Kidney epithelial cell (primary cell): Measurements from ENCODE around the gene MRPL12. TPM values are rescaled to one million over a fixed set of nuclear protein-coding genes. Genes with fewer than 3 reads are reported as not detected.

Source experiments
- DNase-seq: peaks from one replicate; pipeline ENCODE4 v3.0.0-alpha.2; 2010; ENCODE audit warnings: low read depth
- H3K27me3 ChIP-seq: 2 replicates; pipeline ENCODE4 v1.6.0; 2011; ENCODE audit warnings: low read length; ENCODE audit not compliant: control insufficient read depth, insufficient read depth
- H3K36me3 ChIP-seq: 2 replicates; pipeline ENCODE4 v1.5.1; 2011; ENCODE audit warnings: low read length; ENCODE audit not compliant: control insufficient read depth, insufficient read depth
- H3K4me3 ChIP-seq: 2 replicates; pipeline ENCODE4 v1.5.1; 2011; ENCODE audit warnings: low read depth, mild to moderate bottlenecking, control low read depth, low read length
- CTCF ChIP-seq: IDR thresholded peaks from 2 replicates; pipeline ENCODE4 v1.5.1; 2011; ENCODE audit warnings: mild to moderate bottlenecking, moderate library complexity, low read length, control low read depth, inconsistent platforms; ENCODE audit not compliant: insufficient read depth, poor library complexity, severe bottlenecking
- total RNA-seq: library from RNA; depleted of rRNA; stranded (reverse); fragments of >200 nt; gene quantifications from 2 replicates; pipeline ENCODE4 v1.2.3, GENCODE V29; 2015

Gene MRPL12
- total RNA-seq, 1 donor from 2014 or later, result 70.5 TPM

- no peak for TF ChIP-seq CTCF
- H3K36me3 ChIP-seq, result peaks cover 3% of the 10 kb centered on the region
- DNase-seq, result no peak
- no peak overlapping the region for H3K4me3 ChIP-seq
- H3K27me3 ChIP-seq, result no peaks in the 10 kb centered on the region
These were observed 3.1 kb downstream of the MRPL12 start for GRCh38 chr17:81706232-81706611.

DNA sequence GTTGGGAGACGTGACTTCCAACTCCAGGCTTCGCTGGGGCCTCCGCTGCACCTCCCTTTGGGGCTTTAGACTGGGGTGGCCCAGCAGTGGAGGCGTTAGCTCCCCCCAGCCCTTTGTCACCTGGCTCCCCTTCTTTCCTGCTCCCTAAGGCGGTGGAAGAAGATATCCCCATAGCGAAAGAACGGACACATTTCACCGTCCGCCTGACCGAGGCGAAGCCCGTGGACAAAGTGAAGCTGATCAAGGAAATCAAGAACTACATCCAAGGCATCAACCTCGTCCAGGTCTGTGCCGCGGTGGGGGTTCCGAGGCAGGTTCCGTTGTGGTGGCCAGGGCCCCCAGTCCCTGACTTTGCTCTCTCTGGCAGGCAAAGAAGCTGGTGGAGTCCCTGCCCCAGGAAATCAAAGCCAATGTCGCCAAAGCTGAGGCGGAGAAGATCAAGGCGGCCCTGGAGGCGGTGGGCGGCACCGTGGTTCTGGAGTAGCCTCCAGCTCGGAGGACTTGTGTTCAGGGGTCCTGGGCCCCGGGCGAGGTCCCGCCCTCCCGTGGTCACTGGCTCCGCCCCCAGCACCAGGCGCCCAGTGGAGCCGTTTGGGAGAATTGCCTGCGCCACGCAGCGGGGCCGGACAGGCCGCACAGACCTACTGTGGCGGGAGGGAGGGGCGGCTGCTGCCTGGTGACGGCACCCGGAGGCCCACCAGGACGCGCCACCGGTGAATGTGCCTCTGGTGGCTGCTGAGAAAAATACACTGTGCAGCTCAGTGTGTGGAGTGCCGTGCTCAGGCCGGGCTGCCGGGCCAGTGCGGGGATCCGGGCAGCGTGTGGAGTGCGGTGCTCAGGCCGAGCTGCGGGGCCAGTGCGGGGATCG is 3.8 kb downstream of the MRPL12 start:
- no peak overlapping the region for H3K4me3 ChIP-seq
- peaks cover 1% of the 10 kb centered on the region for H3K36me3 ChIP-seq
- no peaks in the 10 kb centered on the region for H3K27me3 ChIP-seq
- no peak for DNase-seq
- no peak for TF ChIP-seq CTCF

- H3K36me3 ChIP-seq, result peaks cover 1% of the 10 kb centered on the region
- no peak for DNase-seq
- no peaks in the 10 kb centered on the region for H3K27me3 ChIP-seq
- no peak for TF ChIP-seq CTCF
- H3K4me3 ChIP-seq, result no peak overlapping the region
These were observed 4.8 kb downstream of the MRPL12 start for GRCh38 chr17:81707725-81708646.

DNA sequence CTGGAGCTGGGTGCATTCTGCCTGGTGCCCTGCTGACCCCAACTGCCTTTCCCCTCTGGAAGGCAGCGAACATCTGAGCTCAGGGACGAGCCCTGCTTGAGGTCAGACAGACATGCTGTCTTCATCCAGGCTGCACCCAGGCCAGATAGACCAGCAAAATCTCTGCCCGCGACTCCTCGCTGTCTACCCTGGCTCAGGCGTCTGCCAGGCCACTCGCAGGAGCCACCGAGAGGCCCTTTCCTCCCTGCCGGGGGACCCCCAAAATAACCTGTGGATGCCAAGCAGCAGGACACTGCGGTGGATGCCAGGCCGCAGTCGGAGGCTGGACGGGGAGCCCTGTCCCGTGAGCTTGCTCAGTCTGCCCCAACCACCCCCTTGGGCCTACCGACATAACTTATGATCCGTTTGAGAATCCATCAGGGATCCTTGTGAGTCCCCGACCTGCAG is 5.6 kb downstream of the MRPL12 start:
- no peak for TF ChIP-seq CTCF
- no peaks in the 10 kb centered on the region for H3K27me3 ChIP-seq
- H3K4me3 ChIP-seq, result no peak overlapping the region
- peaks cover 1% of the 10 kb centered on the region for H3K36me3 ChIP-seq
- DNase-seq, result no peak

DNA sequence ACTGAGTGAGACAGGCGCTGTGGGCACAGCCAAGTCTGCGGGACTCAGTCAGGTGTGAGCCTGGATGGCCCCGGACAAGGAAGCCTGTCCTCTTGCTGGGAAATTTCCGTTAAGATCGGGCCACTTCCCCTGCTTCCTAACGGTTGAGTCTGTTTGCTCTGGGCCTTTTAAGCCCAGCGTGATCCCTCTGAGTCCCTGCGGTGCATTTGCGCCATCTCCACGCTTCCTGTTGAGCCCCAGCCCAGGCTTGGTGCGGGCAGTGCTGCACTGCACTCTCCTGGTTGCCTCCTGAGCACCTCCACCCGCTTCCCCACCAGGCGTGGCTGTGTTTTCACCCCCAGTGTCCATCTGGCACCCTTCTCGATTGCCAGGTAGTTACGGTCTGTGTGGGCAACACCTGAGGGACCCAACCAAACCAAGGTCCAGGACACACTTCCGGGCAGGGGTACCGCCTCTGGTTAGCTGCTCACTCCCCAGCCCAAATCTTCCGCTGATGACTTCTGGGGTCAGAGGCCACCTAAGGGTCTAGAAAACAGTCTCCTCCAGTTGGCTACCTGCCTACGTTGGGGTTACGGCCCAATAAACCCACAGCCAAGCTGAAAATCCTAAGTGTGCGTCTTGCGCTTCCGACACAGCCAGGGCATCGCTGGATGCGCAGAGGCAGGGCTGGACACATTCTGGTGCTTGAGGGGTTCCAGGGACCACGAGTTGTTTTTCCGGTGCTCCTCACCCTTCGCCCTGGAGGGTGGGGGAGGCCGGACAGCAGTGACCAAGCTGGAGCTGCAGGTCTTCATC is 7.5 kb downstream of the MRPL12 start:
- Histone ChIP-seq H3K27me3 (no peaks in the 10 kb centered on the region), H3K36me3 (no peaks in the 10 kb centered on the region), H3K4me3 (no peak overlapping the region)
- no peak for DNase-seq
- no peak for TF ChIP-seq CTCF
